Smooth muscle cell (in vitro differentiated cells): ENCODE results near the gene RNF152. TPM values are rescaled to one million over a fixed set of nuclear protein-coding genes. Genes with fewer than 3 reads are reported as not detected.

Experiments used
- DNase-seq: peaks from one replicate; lab custom pipeline; 2025; ENCODE audit not compliant: unreplicated experiment; lab: John Stamatoyannopoulos, UW
- H2AFZ ChIP-seq: fragments of 200-600 bp; sonication (generic); 2 replicates; pipeline ENCODE4 v1.6.0; 2016; ENCODE audit warnings: antibody characterized with exemption, low read depth, mild to moderate bottlenecking
- H3F3A ChIP-seq: fragments of 200-600 bp; sonication (generic); 2 replicates; pipeline ENCODE4 v1.6.0; 2017; ENCODE audit warnings: antibody characterized with exemption, low read depth
- H3K27ac ChIP-seq: fragments of 200-600 bp; sonication (generic); 2 replicates; pipeline ENCODE4 v1.5.1; 2016; ENCODE audit warnings: low read depth, mild to moderate bottlenecking
- H3K27me3 ChIP-seq: fragments of 200-600 bp; sonication (generic); 2 replicates; pipeline ENCODE4 v1.6.1; 2016; ENCODE audit warnings: low read depth, mild to moderate bottlenecking
- H3K36me3 ChIP-seq: fragments of 200-600 bp; sonication (generic); 2 replicates; pipeline ENCODE4 v1.5.1; 2016; ENCODE audit warnings: low read depth
- H3K4me1 ChIP-seq: fragments of 200-600 bp; sonication (generic); 2 replicates; pipeline ENCODE4 v1.5.1; 2016; ENCODE audit warnings: low read depth
- H3K4me2 ChIP-seq: fragments of 200-600 bp; sonication (generic); 2 replicates; pipeline ENCODE4 v1.6.0; 2016; ENCODE audit warnings: mild to moderate bottlenecking
- H3K4me3 ChIP-seq: fragments of 200-600 bp; sonication (generic); 2 replicates; pipeline ENCODE4 v1.5.1; 2016; ENCODE audit warnings: mild to moderate bottlenecking
- H3K79me2 ChIP-seq: fragments of 200-600 bp; sonication (generic); 2 replicates; pipeline ENCODE4 v1.6.0; 2016; ENCODE audit warnings: low read depth, mild to moderate bottlenecking
- H3K9ac ChIP-seq: fragments of 200-600 bp; sonication (generic); 2 replicates; pipeline ENCODE4 v1.6.0; 2016; ENCODE audit warnings: low read depth
- H3K9me3 ChIP-seq: fragments of 200-600 bp; sonication (generic); replicated peaks from 2 replicates; pipeline ENCODE4 v1.5.1; 2016; ENCODE audit warnings: low read depth
- H4K20me1 ChIP-seq: fragments of 200-600 bp; sonication (generic); 2 replicates; pipeline ENCODE4 v1.6.0; 2016; ENCODE audit warnings: low read depth
- CTCF ChIP-seq: fragments of 200-600 bp; sonication (generic); IDR thresholded peaks from 2 replicates; pipeline ENCODE4 v1.5.1; 2017; ENCODE audit warnings: borderline replicate concordance, mild to moderate bottlenecking, antibody characterized with exemption; ENCODE audit not compliant: insufficient read depth, poor library complexity, severe bottlenecking
- WGBS: methylation state at CpG from one replicate; pipeline ENCODE4 v1.1.7; 2016; ENCODE audit warnings: low lambda C conversion rate; 5-methylcytosine and 5-hydroxymethylcytosine counted together
- polyA plus RNA-seq: library from polyadenylated mRNA; unstranded; fragments of >200 nt; fragmentation: Nextera tagmentation; extraction: Ambion mirVana; gene quantifications from 2 replicates; pipeline ENCODE4 v1.2.1, GENCODE V29; 2016
- total RNA-seq: library from RNA; depleted of rRNA; stranded (reverse); fragments of >200 nt; gene quantifications from 2 replicates; pipeline ENCODE4 v1.2.3, GENCODE V29; 2014

The RNF152 gene
- total and polyA plus RNA-seq, 2 experiments from 2014 or later: 10.6 to 56.6 TPM

- no peak for TF ChIP-seq CTCF
- Histone ChIP-seq H3K9me3 (no peaks in the 10 kb centered on the region), H2AFZ (no peak overlapping the region), H3F3A (peaks cover 9% of the 10 kb centered on the region), H3K4me3 (no peak overlapping the region), H3K4me2 (peak overlapping the region; percentile 64), H3K36me3 (no peaks in the 10 kb centered on the region), H3K27me3 (no peaks in the 10 kb centered on the region), H4K20me1 (peaks cover 54% of the 10 kb centered on the region), H3K27ac (peak overlapping the region; percentile 77), H3K79me2 (peaks cover 83% of the 10 kb centered on the region), H3K4me1 (peaks cover 29% of the 10 kb centered on the region), H3K9ac (no peak overlapping the region)
- WGBS: 38% methylated on average over 3 of the region's 3 CpGs
- DNase-seq: no peak
Measured at GRCh38 chr18:61865466-61866175, 27.2 kb downstream of the RNF152 start.

- Histone ChIP-seq H3K36me3 (no peaks in the 10 kb centered on the region), H3K9me3 (no peaks in the 10 kb centered on the region), H3K4me1 (peaks cover 13% of the 10 kb centered on the region), H3K27me3 (no peaks in the 10 kb centered on the region), H3K4me2 (no peak overlapping the region), H3K79me2 (peaks cover 93% of the 10 kb centered on the region), H3K9ac (no peak overlapping the region), H2AFZ (no peak overlapping the region), H3F3A (peaks cover 5% of the 10 kb centered on the region), H3K27ac (peak overlapping the region; percentile 40), H3K4me3 (no peak overlapping the region), H4K20me1 (peaks cover 96% of the 10 kb centered on the region)
- no peak for DNase-seq
- 94% methylated on average over 3 of the region's 3 CpGs for WGBS
- TF ChIP-seq CTCF: no peak
Measured at GRCh38 chr18:61861372-61861771, 31.4 kb downstream of the RNF152 start.

- no peak for TF ChIP-seq CTCF
- H3K9me3 ChIP-seq: no peaks in the 10 kb centered on the region
- H3K27ac ChIP-seq: peak overlapping the region; percentile 40
- H3K9ac ChIP-seq: no peak overlapping the region
- peaks cover 3% of the 10 kb centered on the region for H3F3A ChIP-seq
- no peaks in the 10 kb centered on the region for H3K36me3 ChIP-seq
- H3K79me2 ChIP-seq: peaks cover 98% of the 10 kb centered on the region
- WGBS: 74% methylated on average over 6 of the region's 6 CpGs
- DNase-seq: no peak
- no peak overlapping the region for H3K4me2 ChIP-seq
- peaks cover 5% of the 10 kb centered on the region for H3K4me1 ChIP-seq
- H3K4me3 ChIP-seq: no peak overlapping the region
- peaks cover 99% of the 10 kb centered on the region for H4K20me1 ChIP-seq
- no peak overlapping the region for H2AFZ ChIP-seq
- no peaks in the 10 kb centered on the region for H3K27me3 ChIP-seq
Measured at GRCh38 chr18:61860302-61860701, 32.5 kb downstream of the RNF152 start.

GRCh38 chr18:61859113-61859512 is 33.7 kb downstream of the RNF152 start:
- H3K4me2 ChIP-seq: no peak overlapping the region
- no peak overlapping the region for H3K4me3 ChIP-seq
- peaks cover 10% of the 10 kb centered on the region for H3K4me1 ChIP-seq
- WGBS: 95% methylated on average over 9 of the region's 9 CpGs
- H3K9ac ChIP-seq: no peak overlapping the region
- H3K27me3 ChIP-seq: no peaks in the 10 kb centered on the region
- no peak overlapping the region for H2AFZ ChIP-seq
- peaks cover 98% of the 10 kb centered on the region for H3K79me2 ChIP-seq
- H4K20me1 ChIP-seq: peaks cover 99% of the 10 kb centered on the region
- no peak for DNase-seq
- no peaks in the 10 kb centered on the region for H3F3A ChIP-seq
- H3K36me3 ChIP-seq: no peaks in the 10 kb centered on the region
- no peak overlapping the region for H3K27ac ChIP-seq
- no peak for TF ChIP-seq CTCF
- H3K9me3 ChIP-seq: no peaks in the 10 kb centered on the region
